Activated CD4-positive, alpha-beta T cell treated with anti-CD3 and anti-CD28 coated beads, Interleukin-2, amount 50 U/mL, for 24 hours (primary cell): ENCODE data around the gene CD82.
"Not testable (repeated sequence)": the region's sequence is repeated elsewhere in the genome, so short reads cannot be mapped to it uniquely, and the experiment has no call there.

ENCODE experiments used
- DNase-seq, 2 donors: peaks; one replicate each; pipeline ENCODE4 v3.0.0-alpha.2; 2020; ENCODE audit warnings: low read depth in 1 of 2, low spot score in 1 of 2

Gene CD82

DNA sequence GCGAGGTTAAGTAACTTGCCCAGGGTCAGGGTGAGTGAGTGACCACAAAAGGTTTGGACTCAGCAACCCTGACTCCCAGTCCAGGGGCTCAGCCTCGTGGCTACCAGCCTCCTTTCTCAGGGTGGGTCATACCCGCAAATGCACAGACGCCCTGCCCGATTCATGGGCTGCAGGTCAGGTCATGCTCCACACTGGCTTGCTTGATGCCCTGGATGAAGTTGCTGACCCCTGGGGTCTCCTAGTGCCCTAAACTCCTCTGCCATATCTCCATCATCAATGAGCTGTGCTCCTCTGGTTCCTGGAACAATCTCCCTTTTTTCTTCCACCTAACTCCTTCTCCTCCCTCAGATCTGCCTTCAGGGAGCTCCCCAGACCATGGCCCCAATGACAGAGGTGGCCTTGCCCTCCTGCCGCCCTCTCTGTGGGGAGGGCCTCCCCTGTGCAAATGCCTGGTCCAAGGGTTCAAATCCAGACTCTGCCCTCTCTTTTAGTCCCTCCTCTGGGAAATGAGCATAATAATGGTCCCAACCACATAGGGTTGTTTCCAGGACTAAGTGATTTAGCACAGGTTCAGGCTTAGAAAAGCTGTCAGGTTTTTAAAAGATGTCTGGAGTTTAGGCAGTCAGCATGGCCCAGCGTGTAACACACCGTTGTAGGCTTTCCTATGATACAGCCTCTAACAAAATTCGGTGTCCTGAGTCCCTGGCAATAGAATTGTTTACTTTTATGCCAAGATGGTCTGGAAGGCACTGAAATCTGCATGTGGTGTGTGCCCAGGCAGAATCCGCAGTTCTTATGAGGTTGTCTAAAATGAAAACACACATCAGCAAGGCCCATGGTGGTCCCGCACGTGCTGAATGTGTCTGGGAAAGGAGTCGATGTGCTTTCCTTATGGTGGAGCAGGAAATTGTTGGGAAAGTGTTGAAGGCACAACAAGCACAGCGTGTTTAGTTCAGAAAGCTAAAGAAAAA, 63.6 kb downstream of the CD82 start:
- DNase-seq = no peak

DNA sequence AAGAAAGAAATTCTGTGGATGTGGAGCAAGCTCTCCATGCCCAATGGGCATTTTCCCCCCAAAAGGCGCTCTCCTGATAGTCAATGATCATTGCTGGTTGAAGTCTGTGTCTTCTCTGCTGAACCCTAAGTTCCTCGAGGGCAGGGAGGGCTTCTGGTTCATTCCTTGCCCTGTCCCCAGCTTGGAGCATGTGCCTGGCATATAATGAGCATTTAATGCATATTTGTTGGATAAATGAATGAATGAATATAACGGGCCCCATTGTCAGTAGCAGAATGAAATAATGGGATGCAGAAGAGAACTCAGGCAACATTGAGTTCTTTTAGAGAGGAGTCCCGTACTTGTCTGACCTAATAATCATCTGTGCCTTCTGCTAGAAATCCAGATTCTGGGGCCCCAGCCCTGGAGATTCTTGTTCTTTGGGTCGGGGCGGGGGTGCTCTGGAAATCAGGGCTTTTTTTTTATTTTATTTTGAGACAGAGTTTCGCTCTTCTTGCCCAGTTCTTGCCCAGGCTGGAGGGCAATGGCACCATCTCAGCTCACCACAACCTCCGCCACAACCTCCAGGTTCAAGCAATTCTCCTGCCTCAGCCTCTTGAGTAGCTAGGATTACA, 64.4 kb downstream of the CD82 start:
- DNase-seq = no peak

DNA sequence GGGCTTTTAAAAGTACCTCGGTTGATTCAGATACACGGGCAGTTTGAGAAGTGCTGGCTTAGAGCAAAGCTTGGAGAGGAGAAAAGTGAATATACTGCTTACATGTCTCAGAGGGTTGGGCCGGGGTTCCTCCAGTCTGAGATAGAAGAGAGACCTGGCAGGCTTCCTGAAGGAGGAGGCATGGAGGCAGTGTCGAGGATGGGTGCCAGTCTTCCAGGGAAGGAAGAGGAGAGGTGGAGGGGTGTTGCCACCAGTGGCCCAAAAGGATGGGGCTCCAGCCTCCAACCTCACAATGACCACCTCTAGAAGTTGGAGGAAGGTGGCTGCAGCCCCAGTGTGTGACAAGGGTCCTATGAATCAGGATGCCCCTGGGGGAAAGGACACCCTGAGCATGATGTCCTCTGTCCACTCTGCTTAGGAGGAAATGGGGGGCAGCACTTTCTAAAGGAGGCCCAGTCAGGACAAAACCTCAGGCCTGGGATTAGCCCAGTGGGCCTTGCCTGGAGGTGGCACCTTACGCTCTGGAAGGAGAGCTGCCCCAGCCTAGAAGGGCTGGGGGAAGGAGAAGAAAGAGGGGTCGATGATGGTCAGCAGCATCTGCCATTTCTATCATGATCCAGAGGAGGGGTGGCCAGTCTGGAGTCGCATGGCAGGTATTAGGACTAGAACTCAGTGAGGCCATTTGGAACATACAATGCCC, 65.2 kb downstream of the CD82 start:
- no peak for DNase-seq

DNA sequence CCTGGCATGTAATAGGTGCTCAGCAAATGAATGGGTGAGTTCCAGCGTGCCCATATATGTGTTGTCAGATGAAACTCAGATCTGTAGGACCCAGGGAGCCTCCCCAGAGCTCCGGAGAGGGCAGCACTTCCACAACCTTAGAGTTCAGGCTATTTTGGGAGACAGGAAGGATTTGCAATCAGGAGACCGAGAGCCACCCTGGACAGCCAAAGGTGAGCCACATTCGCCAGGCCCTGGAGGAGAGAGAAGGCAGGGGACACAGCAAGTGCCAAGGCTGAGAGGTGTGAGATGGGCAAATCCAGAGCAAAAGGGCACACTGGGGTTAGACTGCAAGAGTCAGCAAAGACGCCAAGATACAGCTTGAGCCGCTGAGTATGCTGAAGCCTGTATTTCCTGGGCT, 66.4 kb downstream of the CD82 start:
- DNase-seq = no peak

DNA sequence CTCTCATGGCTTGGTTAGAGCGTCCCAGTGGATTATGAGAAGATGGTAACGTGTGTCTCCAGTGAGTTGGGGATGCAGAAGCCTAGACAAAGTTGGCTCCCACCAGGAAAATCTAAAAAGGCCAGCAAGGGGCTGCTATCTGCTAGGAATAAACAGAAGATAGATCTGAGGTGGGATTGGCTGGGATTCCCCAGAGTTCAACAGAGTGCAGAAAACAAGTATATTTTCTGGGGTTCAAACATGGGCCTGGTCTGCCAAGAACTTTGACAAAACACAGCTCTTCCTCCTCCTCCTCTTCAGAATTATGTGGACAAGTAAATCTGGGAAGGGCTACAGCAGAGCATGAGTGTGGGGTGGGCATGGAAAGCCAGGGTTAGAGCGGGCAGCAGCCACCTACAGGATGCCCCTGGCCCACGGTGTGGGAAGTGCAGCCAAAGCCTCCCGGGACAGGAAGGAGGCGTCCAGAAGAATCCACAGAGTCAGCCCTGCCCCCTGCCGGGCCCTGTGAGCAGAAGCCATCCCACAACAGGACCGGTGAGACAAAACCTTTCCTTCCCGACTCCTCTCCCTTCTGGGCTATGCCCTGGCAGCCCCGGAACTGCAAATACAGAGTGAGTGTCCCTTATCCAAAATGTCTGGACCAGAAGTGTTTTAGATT, 67.1 kb downstream of the CD82 start:
- DNase-seq = no peak

DNA sequence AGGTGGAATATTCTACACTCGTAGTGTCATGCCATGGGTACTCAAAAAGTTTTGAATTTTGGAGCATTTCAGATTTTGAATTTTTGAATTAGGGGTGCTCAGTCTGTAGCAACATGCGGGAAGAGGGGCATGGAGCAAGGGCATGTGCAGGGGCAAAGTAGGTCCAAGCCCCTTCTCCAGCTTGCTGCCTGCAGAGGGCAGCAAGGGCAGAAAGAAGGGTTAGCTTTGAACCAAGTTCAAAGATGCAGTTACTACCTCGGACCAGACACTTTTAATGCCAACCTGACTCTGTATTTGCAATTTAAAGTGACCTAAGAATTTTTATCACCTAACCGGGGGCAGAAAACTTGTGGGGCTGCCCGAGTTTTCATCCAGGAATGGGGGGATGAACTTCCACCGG, 68.2 kb downstream of the CD82 start:
- no peak for DNase-seq

DNA sequence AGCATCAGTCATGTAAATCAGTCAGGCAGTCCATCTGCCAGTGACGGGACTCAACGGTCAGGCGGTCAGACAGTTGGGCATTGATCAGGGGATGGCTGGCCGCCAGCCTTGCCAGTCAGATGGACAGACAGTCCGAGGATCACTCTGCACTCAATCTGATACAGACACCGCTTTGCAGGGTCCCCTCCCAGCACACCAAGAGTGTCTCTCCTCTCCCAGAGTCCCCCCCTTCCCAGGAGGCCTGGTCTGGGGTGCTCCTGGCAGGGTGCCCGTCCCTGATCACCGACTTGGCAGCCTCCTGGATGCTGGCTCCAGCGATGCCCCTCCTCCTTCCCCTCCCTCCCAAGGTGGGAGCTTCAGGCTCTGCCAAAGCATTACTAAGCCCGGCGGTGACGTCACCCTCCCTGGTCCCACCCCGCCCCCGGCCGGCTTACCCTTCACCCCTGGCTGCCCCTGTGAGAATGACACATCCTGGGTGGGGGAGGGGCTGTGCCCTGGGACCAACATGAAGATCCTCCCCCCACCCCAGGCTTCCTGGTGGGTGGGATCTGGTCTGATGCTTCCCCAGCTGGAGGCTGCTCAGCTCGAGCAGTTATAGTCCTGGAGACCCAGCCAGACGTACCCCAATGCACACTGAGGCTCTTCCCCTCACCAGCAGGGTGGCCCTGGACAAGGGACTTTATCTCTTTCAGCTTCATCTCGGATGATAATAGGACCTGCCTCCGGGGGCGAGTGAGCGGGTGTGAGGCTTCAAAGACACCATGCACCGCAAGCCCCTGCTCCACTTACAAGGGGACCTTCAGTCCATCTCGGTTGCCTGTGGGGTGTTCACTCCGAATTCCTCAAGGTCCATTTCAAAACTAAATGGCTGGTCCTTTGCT, 69.2 kb downstream of the CD82 start:
- DNase-seq = no peak

DNA sequence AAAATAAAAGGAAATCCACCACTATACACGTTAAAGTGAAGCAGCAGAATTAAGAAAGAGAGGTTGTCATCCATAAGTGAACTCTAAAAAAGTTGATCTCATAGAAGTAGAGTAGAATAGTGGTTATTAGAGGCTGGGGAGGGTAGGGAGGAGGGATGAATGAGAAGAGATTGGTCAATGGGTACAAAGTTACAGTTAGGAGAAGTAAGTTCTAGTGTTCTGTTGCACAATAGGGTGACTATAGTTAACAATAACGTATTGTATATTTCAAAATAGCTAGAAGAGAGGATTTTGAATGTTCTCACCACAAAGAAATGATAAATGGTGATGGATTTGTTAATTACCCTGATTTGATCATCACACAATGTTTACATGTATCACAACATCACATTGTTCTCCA, 72.0 kb downstream of the CD82 start:
- no peak for DNase-seq

DNA sequence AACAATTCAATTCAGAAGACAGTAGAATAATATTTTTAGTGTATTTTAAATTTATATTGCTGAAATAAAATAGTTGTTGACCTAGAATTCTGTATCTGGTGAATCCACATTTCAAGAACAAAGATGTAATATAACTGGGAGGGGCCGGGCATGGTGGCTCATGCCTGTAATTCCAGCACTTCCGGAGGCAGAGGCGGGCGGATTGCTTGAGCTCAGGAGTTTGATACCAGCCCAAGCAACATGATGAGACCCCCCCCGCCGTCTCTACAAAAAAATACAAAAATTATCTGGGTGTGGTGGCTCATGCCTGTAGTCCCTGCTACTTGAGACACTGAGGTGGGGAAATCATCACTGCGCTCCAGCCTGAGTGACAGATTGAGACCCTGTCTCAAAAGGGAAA, 72.6 kb downstream of the CD82 start:
- DNase-seq = no peak

DNA sequence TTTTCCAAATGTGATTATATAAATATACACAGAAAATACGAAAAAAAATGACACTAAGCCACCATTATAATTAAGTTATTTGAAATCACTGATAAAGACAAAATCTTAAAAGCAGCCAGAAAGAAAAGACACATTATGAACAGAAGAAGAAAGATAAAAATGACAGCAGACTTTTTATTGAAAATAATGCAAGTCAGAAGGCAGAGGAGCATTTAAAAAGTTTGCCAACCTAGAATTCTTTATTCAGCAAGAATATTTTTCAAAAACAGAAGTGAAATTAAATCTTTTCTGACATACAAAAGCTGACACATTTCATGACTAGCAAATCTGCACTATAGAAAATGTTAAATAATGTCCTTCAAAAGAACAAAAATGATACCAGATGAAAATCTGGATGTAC, 77.8 kb downstream of the CD82 start:
- no peak for DNase-seq

DNA sequence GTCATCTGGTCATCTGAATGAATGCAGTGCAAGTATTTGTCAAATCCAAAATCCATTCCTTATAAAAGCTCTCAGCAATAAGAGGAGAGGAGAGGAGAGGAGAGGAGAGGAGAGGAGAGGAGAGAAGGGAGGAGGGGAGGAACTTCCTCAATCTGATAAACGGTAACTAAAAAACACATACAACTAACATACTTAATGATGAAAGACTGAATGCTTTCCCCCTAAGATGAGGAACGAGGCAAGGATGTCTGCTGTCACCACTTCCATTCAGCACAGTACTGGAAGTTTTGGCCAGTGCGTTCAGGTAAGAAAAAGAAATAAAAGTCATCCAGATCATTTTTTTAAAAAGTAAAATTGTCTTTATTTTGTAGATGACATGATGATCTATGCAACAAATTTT, 80.4 kb downstream of the CD82 start:
- DNase-seq = no peak

DNA sequence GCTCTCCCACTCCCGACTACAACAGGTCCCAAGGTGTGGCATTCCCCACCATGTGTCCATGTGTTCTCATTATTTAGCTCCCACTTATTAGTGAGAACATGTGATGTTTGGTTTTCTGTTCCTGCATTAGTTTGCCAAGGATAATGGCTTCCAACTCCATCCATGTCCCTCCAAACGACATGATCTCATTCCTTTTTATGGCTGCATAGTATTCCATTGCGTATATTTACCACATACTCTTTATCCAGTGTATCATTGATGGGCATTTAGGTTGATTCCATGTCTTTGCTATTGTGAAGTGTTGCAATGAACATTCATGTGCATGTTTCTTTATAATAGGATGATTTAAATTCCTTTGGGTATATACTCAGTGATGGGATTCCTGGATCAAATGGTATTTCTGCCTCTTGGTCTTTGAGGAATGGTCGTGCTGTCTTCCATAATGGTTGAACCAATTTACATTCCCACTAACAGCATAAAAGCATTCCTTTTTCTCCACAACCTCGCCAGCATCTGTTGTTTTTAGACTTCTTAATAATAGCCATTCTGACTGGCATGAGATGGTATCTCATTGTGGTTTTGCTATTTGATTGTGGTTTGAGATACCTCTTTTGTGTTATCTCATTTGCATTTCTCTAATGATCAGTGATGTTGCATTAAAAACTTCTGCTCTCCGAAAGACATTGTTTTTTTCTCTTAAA, 81.9 kb downstream of the CD82 start:
- DNase-seq = not testable (repeated sequence)

DNA sequence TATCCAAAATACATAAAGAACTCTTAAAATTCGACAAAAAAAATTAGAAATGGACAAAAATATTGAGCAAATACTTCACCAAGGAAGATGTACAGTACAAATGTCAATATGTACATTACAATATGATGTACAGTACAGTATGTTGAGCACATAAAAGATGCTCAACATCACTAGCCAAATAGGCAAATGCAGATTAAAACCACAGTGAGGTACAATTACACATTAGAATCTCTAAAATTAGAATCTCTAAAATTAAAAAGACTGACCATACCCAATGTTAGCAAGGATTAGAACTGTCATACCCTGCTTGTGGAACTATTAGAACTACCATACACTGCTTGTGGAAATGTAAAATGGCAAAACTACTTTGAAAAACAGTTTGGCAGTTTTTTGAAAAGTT, 82.6 kb downstream of the CD82 start:
- DNase-seq = no peak

DNA sequence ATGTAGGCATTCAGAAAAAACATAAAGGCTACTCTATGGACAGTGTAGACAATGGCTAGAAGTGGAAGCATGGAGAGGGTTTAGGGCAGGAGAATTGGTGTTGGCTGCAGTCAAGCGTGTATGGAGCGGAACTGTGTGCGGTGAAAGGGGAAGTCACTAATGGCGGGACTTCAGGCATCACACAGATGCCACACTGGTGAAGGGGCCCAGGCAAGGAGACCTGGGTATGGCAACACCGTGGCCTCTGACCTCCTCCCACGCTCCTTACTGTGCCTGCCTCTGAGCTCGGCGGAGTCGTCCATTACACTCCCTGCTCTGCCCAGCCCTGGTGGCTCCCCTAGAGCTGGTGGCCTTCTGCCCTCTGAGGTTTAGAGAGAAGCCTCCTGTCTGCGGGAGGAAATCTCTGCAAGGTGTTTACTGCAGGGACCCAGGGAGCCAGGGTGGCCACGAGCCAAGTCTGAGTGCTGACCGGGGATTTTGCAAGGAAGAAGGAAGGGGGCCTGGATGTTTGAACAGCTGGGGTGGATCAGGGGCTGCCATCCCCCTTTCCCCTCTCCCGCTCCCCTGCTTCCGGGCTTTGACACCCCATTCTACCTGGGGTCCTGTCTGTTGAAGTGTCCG, 86.2 kb downstream of the CD82 start:
- no peak for DNase-seq

DNA sequence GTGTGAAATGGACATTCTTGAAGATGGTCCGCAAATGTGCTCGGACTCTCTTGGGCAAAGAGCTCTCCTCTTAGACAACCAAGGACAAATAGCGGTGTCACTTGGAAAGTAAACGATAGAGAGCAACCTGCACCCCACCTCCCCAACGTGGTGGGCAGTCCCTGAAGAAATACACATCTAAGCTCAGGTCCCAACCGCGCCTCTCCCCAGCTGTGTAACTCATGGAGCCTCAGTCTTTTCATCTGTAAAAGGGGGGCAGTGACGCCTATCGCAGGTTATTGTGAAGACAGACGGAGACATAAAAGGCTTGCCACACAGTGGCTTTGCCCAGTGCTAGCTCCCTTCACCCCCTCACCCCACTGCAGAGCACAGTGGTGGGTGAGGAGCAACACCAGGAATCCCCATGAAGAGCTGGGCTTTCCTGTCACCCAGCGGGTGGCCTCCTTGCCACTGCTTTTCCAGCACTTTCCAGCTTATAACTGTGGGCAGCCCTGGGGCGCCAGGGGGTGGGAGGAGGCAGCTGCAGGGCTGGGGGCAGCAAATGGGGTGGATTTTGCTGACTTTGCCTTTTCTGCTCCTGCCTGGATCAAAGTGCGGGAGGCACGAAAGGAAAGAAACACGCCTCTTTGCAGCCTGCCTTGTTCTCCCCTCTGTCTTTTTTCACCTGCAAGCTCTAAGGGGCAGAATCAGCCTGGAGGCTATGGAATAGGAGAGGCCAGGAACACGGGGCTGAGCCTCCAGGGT, 87.6 kb downstream of the CD82 start:
- no peak for DNase-seq

DNA sequence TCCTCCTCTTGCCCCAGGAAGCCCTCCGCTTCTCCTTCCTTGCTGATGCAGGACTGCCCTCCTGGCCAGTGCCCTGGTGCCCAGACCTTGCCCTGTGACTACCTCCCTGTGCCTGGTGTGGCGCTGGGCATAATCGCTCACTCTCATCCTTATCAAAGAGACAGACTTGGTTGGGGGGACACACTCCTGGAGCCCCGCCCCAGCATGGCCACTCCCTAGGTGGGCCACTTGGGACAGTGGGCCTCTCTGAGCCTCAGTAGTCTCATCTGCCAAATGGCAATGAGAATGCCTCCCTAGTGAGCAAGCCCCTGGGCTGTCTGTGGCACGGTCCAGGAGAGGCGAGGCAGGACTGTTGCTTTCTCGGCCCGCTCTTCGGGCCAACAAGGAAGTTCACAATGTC, 88.6 kb downstream of the CD82 start:
- DNase-seq = no peak

DNA sequence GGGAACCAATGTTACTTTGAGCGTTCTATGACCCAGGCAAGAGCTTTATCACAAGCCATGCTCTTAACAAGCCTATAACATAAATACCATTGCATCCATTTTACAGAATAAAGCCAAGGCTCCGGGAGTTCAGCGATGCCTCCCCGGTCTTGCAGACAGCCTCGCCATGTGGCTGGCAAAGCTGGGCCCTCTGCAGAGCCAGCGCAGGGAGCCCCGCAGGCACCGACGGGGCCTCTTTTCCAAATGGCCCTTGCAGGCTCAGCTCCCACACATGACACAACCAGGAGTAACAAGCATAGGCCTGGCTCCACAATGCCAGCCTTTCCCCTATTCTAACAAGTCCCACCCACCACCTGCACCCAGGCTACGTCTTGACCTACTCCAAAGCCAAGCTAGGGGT, 89.1 kb downstream of the CD82 start:
- no peak for DNase-seq

DNA sequence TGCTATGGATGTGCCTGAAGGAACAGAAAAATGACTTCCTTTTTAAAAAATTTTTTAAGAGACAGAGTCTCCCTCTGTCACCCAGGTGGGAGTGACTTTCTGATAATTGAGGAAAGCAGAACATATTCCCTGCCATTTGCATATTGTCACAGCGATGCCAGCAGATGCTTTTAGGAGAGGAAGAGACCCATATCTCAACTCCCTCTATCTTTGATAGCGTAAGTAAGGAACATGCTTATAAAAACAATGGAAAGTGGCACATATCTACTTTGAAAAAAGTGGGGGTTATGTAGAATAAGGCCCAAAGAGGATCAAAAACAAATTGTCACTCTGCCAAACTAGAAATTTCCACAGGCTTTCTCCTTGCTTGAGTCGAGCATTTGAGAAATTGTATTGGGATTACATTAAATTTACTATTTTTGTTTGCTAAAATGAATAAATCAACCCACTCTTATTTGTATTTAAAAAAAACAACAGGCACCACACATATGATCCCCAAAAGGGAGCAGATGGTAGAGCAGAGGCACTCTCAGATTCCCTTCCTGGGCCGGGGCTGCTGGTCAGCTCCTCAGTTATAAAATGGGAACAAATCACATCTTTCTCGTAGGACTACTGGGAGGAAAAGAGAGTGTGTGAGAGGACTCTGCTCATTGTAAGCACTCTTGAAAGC, 92.5 kb downstream of the CD82 start:
- DNase-seq = no peak
